Measurements from ENCODE around the gene KDM6B.
A peak's percentile ranks its signal among the peaks of the same experiment; 100 is the strongest.

KDM6B gene

GRCh38 chr17:7822126-7822525 is 11.9 kb upstream of the KDM6B start:
- DNase-seq, result no peak

- DNase-seq, result no peak
These were observed 10.4 kb upstream of the KDM6B start for GRCh38 chr17:7823581-7824001.

GRCh38 chr17:7824021-7824924 is 9.7 kb upstream of the KDM6B start:
- no peak for DNase-seq

- no peak for DNase-seq
These were observed 8.6 kb upstream of the KDM6B start for GRCh38 chr17:7825206-7825990.

DNA sequence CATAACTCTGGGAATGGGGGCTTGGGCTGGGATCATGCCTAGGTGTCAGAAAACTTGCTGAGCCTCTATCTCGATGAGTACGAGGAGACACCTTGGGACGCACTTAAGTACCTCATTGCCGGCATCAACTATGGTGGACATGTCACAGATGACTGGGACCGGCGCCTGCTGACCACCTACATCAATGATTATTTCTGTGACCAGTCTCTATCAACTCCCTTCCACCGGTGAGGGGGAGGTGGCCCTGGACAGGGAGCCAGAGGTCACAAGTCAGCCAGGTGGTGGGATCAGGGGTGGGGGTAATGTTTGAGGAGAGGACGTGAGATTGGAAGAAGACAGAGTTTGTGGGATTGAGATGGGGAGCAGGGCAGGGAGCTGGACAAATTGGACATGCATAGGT is 3.4 kb upstream of the KDM6B start:
- DNase-seq, result no peak

GRCh38 chr17:7831233-7831632 is 2.8 kb upstream of the KDM6B start:
- DNase-seq, result no peak

- DNase-seq, result no peak
These were observed 1.6 kb upstream of the KDM6B start for GRCh38 chr17:7832431-7832830.

GRCh38 chr17:7833011-7833794 is 814 bp upstream of the KDM6B start:
- DNase-seq, result no peak

DNA sequence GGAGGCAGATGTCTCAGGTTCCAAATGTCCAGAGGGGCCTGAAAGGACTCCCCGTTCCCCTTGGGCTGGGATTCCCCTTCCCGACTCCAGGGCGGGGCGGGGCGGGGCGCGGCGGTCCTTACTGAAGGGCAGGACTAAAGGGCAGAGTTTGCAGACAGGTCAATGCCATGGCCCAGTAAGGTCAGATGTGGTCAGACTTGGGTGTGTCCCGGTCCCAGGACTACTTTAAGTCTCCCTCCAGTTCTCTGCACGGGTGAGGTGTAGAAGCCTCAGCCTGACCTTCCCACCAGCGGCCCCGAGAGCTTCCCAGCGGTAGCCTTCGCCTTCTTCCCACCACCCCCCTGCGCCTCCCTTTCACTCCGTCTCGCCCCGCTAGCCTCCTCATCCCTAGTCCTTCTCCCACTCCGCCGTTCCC is 532 bp downstream of the KDM6B start:
- no peak for DNase-seq

DNA sequence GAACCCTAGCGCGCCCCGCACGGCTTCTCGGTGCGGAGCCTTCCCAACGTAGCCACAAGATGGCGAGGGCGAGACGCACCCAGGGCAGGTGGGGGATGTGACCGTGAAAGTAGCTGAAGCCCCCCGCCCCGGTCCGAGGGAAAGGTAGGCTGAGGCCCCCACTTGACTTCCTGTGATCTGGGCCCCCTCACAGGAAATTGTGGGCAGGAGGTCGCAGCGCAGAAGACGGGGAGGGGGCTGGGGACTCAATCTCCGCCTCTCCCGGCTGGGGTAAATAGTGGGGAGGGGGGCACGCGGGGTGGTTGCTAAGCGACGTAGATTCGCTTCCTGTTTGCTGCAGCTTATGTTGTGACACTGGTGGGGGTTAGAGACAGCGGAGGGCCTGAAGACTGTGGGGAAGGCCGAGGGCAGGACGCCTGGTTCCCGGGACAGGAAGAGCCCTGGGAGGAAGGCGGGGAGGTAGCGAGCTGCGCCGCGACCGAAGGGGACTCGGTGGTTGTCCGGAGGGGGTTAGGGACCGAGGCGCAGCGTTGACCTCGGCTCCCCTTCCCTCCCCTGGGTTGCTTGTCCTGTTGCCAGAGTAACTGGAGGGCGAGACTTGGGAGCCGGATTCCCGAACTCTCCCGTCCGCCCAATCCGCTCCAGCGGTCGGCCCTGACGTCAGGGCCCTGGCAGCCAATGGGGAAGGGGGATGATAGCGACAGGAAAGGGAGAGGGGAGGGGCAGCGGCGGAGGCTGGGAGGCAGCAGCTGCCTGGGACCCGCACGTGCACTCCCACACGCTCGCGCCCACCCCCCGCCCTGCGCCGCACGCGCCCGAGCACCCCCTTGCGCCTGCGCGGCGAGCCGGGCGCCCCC is 1.2 kb downstream of the KDM6B start:
- DNase-seq, result peak; percentile 81

GRCh38 chr17:7835814-7836595 is 2.0 kb downstream of the KDM6B start:
- DNase-seq, result no peak

GRCh38 chr17:7836596-7837407 is 2.8 kb downstream of the KDM6B start:
- DNase-seq, result peak; percentile 85

DNA sequence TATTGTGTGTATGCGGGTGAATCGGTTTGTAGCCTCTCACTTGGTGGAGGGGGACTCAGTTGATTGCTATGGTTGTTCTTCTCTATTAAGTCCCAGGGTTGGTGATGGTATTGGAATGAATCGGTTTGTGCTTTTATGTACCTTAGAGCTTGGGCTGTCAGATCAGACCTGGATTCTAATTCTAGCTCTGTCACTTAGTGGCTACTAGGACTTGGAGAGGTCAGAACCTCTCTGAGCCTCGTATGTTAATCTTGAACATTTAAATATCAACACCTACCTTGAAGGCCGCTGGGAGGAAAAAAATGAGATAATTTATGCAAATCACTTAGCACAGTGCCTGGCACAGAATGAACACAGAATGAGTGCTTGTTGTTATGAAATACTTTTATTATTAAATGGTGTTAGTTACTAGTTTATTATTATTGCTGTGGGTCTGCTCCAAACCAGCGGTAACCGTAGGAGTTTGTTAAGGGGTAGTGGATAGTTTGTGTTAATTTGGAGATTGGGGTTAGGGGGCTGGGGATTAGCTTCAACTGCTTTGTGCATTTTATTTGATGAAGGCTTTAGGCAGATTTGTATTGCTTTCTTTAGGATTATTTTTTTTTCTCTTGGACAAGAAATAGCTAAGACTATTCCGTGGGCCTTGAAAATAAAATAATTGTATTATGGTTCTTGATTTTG is 3.5 kb downstream of the KDM6B start:
- peak; percentile 1 for DNase-seq

DNA sequence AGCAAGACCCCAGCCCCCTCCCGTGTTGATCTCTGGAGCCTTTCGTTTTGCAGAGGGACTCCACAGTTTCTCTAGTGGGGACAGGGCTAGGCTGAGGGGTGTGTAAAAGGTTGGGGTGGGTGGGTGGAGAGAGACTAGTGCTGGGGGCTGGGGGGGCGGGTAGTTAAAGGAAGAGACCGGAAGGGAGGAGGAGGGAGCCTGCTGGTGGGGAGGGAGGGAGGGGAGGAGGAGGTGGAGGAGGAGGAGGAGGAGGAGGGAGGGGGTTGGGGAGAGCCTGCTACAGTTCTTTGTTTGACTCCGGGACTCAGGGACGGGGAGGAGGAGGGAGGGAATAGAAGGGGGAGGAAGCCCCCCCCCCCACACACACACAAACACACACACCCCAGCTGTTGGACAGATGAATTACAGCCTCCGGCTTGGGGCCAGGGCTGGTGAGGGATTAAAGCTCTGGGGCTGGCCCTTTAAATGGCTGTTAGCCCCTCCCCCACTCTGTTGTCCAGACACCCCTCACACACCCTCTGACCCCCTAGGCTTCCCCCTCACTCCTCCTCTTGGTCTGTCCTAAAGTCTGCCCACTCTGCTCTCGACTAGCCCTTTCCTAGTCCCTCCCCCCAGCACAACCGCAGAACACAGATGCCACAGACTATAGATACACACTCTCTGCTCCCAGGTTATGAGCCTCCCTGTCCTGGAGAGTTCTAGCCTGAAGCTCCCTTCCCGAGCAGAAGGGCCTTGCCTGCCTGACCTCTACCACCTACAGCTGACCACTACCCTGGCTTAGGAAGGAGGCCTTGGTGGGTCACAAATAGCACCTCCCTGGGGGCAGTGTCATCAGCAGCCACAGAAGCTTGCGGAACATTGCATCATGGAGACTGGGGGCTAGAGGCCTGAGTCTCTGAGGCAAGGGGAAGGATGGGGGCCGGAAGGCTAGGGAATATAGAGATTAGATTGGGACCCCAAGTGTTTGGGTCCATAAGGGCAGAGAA is 4.4 kb downstream of the KDM6B start:
- peak; percentile 79 for DNase-seq

GRCh38 chr17:7839190-7839875 is 5.3 kb downstream of the KDM6B start:
- peak; percentile 87 for DNase-seq

GRCh38 chr17:7839876-7840261 is 5.9 kb downstream of the KDM6B start:
- no peak for DNase-seq

- no peak for DNase-seq
These were observed 6.4 kb downstream of the KDM6B start for GRCh38 chr17:7840441-7840840.

GRCh38 chr17:7840875-7841274 is 6.9 kb downstream of the KDM6B start:
- no peak for DNase-seq
